Panc1 (cell line): Measurements from ENCODE around the gene SLC16A5. TPM values are rescaled to one million over a fixed set of nuclear protein-coding genes. Genes with fewer than 3 reads are reported as not detected.

Experiments
- ATAC-seq: fragments of 200-7000 bp; cut with Tn5 transposase; 2 replicates; pipeline ENCODE4 v1.9.1; 2020; ENCODE audit warnings: mild to moderate bottlenecking, moderate library complexity
- BruUV-seq: library from RNA; stranded (reverse); fragments of 400-500 nt; replicated peaks from 2 replicates; lab custom pipeline; 2021; lab: Mats Ljungman, UMichigan
- CTCF ChIA-PET: fragments of 300-600 bp; sonication (Branson Sonifier 250); formaldehyde crosslinking; loops from one replicate; lab custom pipeline; 2022; ENCODE audit warnings: antibody characterized with exemption; lab: Charles Lee
- POLR2A ChIA-PET: fragments of 300-600 bp; sonication (Branson Sonifier 250); formaldehyde crosslinking; loops from one replicate; lab custom pipeline; 2022; ENCODE audit warnings: antibody characterized with exemption; lab: Charles Lee
- DNase-seq: peaks from one replicate; pipeline ENCODE4 v3.0.0-alpha.2; 2010; ENCODE audit warnings: low read depth, low spot score
- H3K27ac ChIP-seq: 2 replicates; pipeline ENCODE4 v1.5.1; 2011; ENCODE audit warnings: mild to moderate bottlenecking, low read length, inconsistent platforms
- H3K27me3 ChIP-seq: fragments of 200-500 bp; sonication (Bioruptor generic); 2 replicates; pipeline ENCODE4 v1.6.0; 2014; ENCODE audit warnings: low read length, inconsistent platforms; ENCODE audit not compliant: control insufficient read depth, insufficient read depth
- H3K36me3 ChIP-seq: fragments of 200-500 bp; sonication (Bioruptor generic); 2 replicates; pipeline ENCODE4 v1.5.1; 2014; ENCODE audit warnings: inconsistent platforms, mild to moderate bottlenecking, low read length, moderate library complexity; ENCODE audit not compliant: control insufficient read depth, insufficient read depth
- H3K4me1 ChIP-seq: 2 replicates; pipeline ENCODE4 v1.5.1; 2011; ENCODE audit warnings: inconsistent platforms, mild to moderate bottlenecking, low read length, moderate library complexity; ENCODE audit not compliant: control insufficient read depth, insufficient read depth
- H3K4me3 ChIP-seq, 2 experiments: 2 replicates each; pipeline ENCODE4 v1.5.1; 2011 to 2012; ENCODE audit warnings: low read depth in 2 of 2, low read length in 2 of 2, mild to moderate bottlenecking in 2 of 2, inconsistent platforms in 1 of 2, moderate library complexity in 1 of 2
- H3K9me3 ChIP-seq: fragments of 200-500 bp; sonication (Bioruptor generic); 2 replicates; pipeline ENCODE4 v1.5.1; 2014; ENCODE audit warnings: low read depth, mild to moderate bottlenecking, inconsistent platforms, low read length, moderate library complexity; ENCODE audit not compliant: control insufficient read depth, insufficient read depth
- POLR2AphosphoS5 ChIP-seq: IDR thresholded peaks from 2 replicates; pipeline ENCODE4 v1.6.1; 2012; ENCODE audit warnings: mild to moderate bottlenecking, low read depth, low read length, moderate library complexity
- REST ChIP-seq, 2 experiments: IDR thresholded peaks; 2 replicates each; pipeline ENCODE4 v1.6.1; 2011 to 2012; ENCODE audit warnings: low read depth in 2 of 2, control low read depth in 1 of 2, low read length in 1 of 2, mild to moderate bottlenecking in 1 of 2, moderate library complexity in 1 of 2; ENCODE audit not compliant: insufficient read depth in 1 of 2
- SIN3A ChIP-seq: IDR thresholded peaks from 2 replicates; pipeline ENCODE4 v1.6.1; 2012; ENCODE audit warnings: low read depth, mild to moderate bottlenecking, low read length, moderate library complexity, borderline replicate concordance; ENCODE audit not compliant: insufficient read depth
- TCF7L2 ChIP-seq: IDR thresholded peaks from 2 replicates; pipeline ENCODE4 v1.6.1; 2011; ENCODE audit warnings: mild to moderate bottlenecking, low read depth, low read length, inconsistent platforms
- in situ Hi-C: cut with HindIII; loops from 2 replicates; pipeline ENCODE4 v1.10.0; 2016; ENCODE audit warnings: low sequenced_read_pairs, low pct_unique_long_range_greater_than_20kb
- intact Hi-C: fragments of 100-400 bp; cut with micrococcal nuclease; formaldehyde crosslinking; loops from one replicate; pipeline ENCODE4 v1.10.0; 2022; ENCODE audit not compliant: unreplicated experiment
- total RNA-seq: library from RNA; stranded (reverse); gene quantifications from one replicate; pipeline ENCODE4 v1.2.1, GENCODE V29; 2021; ENCODE audit not compliant: unreplicated experiment
- TF ChIP-seq, protein P1 (sequence below): fragments of 450-650 bp; IDR thresholded peaks from 2 replicates; pipeline ENCODE4 v1.5.1; 2017; ENCODE audit warnings: mild to moderate bottlenecking

Gene SLC16A5
- total RNA-seq, 1 experiment from 2014 or later: 46.6 TPM

GRCh38 chr17:75073618-75074047 lies 14.1 kb upstream of the SLC16A5 start:
- intact Hi-C loops: no loop called here
- ATAC-seq: no peak
- H3K27ac ChIP-seq: no peak overlapping the region

DNA sequence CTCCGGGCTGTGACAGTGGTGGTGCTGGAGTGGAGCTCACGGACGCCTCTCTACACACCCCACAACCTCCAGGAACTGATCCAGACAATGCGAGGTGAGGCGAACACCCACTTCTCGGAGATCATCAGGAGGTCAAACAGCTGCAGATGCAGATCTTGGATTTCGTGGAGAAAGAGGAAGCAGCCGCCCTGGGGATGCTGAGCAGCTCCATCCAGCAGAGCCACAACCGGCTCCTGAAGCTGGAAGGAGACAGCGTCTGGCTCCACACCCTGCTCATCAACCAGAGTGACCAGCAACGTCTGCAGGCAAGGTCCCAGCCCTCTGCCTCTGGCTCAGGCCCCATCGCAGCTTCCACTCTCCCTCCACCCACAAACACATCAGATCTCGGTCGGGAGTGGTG lies 13.2 kb upstream of the SLC16A5 start:
- in situ Hi-C loops (no loop called here), intact Hi-C loops (no loop called here)
- no peaks in the 10 kb centered on the region for H3K9me3 ChIP-seq
- DNase-seq: no peak
- POLR2A ChIA-PET: interaction anchor here (0.6 kb wide), 1 partner anchor 49 kb away, joined by 5 read pairs; no protein-coding TSS in a partner anchor
- BruUV-seq: no TSS peak
- no peak overlapping the region for H3K4me3 ChIP-seq
- peaks cover 14% of the 10 kb centered on the region for H3K4me1 ChIP-seq
- CTCF ChIA-PET: interaction anchor here (1.0 kb wide), 1 partner anchor 15 kb away, joined by 4 read pairs; no protein-coding TSS in a partner anchor
- H3K36me3 ChIP-seq: no peaks in the 10 kb centered on the region
- no peak for TF ChIP-seq POLR2AphosphoS5
- no peak for TF ChIP-seq REST (IDR thresholded peaks at IDR 0.05; ENCODE audit: insufficient read depth in 1 of 2, low read depth in 2 of 2, low read length in 1 of 2)
- TF ChIP-seq, protein P1, sequence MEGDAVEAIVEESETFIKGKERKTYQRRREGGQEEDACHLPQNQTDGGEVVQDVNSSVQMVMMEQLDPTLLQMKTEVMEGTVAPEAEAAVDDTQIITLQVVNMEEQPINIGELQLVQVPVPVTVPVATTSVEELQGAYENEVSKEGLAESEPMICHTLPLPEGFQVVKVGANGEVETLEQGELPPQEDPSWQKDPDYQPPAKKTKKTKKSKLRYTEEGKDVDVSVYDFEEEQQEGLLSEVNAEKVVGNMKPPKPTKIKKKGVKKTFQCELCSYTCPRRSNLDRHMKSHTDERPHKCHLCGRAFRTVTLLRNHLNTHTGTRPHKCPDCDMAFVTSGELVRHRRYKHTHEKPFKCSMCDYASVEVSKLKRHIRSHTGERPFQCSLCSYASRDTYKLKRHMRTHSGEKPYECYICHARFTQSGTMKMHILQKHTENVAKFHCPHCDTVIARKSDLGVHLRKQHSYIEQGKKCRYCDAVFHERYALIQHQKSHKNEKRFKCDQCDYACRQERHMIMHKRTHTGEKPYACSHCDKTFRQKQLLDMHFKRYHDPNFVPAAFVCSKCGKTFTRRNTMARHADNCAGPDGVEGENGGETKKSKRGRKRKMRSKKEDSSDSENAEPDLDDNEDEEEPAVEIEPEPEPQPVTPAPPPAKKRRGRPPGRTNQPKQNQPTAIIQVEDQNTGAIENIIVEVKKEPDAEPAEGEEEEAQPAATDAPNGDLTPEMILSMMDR: no peak
- no peak for TF ChIP-seq TCF7L2
- H3K27ac ChIP-seq: no peak overlapping the region
- no peaks in the 10 kb centered on the region for H3K27me3 ChIP-seq
- ATAC-seq: no peak

More at GRCh38 chr17:75073618-75074047, 14.1 kb upstream of the SLC16A5 start:
- no peak for DNase-seq
- no peaks in the 10 kb centered on the region for H3K9me3 ChIP-seq
- ChIA-PET CTCF (interaction anchor here (0.7 to 1.3 kb wide), 3 partner anchors 10 to 42 kb away, joined by 7 to 9 read pairs (median 7); no protein-coding TSS in a partner anchor), POLR2A (interaction anchor here (0.5 to 0.6 kb wide), 2 partner anchors 8 to 792 kb away, joined by 6 to 7 read pairs; no protein-coding TSS in a partner anchor)
- no peak overlapping the region for H3K4me3 ChIP-seq
- peaks cover 5% of the 10 kb centered on the region for H3K4me1 ChIP-seq
- no TSS peak for BruUV-seq
- no peak for TF ChIP-seq POLR2AphosphoS5
- no peak for TF ChIP-seq REST (IDR thresholded peaks at IDR 0.05; ENCODE audit: insufficient read depth in 1 of 2, low read depth in 2 of 2, low read length in 1 of 2)
- TF ChIP-seq, protein P1: no peak
- TF ChIP-seq SIN3A: no peak
- TF ChIP-seq TCF7L2: no peak
- no peaks in the 10 kb centered on the region for H3K27me3 ChIP-seq
- no peaks in the 10 kb centered on the region for H3K36me3 ChIP-seq
- in situ Hi-C loops: no loop called here
